ENCODE measurements around the gene CD59. TPM values are rescaled to one million over a fixed set of nuclear protein-coding genes. Genes with fewer than 3 reads are reported as not detected.
"Not testable (repeated sequence)": the region's sequence is repeated elsewhere in the genome, so short reads cannot be mapped to it uniquely, and the experiment has no call there.

The CD59 gene
- total RNA-seq, 2 donors from 2014 or later: 68.2 to 194 TPM

DNA sequence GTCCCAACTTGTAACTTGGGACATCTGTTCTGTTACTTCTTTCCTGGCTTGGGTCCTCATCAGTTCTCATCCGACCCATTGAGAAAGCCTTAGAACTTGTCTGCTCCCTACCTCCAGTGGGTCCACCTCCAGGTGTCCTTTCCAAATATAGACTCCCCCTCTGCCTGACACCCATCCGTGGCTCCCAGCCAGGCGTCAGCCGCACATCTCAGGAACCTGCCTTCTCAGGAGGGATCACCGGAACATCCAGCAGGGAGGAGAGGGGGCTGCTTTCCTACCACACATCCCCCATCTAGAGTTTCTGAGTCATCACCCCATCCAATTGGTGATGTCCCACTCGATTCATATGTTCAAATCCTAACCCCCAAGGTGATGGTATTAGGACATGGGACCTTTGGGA lies 72.1 kb downstream of the CD59 start:
- no peaks in the 10 kb centered on the region for H3K4me1 ChIP-seq
- no peak for TF ChIP-seq POLR2A (IDR thresholded peaks at IDR 0.05)
- H3K9me3 ChIP-seq: no peaks in the 10 kb centered on the region
- 78 to 82% methylated on average over 6 of the region's 6 CpGs for WGBS, 2 donors
- no peak overlapping the region for H3K4me3 ChIP-seq
- ATAC-seq (no peak), DNase-seq (no peak)
- no peaks in the 10 kb centered on the region for H3K27me3 ChIP-seq
- H3K36me3 ChIP-seq (replicated peaks in 1 of 2; ENCODE audit: insufficient read depth in 1 of 2, low read depth in 2 of 2): no peaks in the 10 kb centered on the region
- no peak overlapping the region for H3K27ac ChIP-seq
- intact Hi-C loops (cut with DNase I): no loop called here

DNA sequence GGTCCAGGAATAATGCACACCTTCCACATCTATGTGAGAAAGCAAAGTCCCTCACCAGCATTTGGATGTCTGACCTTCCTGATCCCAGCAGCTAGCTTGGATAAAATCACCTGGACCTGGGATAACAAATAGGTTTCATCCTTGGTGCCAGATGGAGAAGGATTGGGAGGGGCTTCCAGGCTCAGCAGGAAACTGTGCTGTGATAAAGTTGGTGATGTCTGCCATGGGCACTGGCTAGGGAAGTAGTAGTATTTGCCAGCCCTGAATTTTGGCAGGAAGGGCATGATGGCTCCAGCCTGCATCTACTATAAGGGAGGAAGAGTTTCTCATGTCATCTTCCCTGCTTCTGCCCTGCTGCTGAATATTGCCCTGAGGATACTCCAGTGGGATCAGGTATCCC lies 73.1 kb downstream of the CD59 start:
- Histone ChIP-seq H3K9me3 (no peaks in the 10 kb centered on the region), H3K27me3 (no peaks in the 10 kb centered on the region), H3K36me3 (replicated peaks in 1 of 2; ENCODE audit: insufficient read depth in 1 of 2, low read depth in 2 of 2) (no peaks in the 10 kb centered on the region), H3K27ac (no peak overlapping the region), H3K4me3 (no peak overlapping the region), H3K4me1 (no peaks in the 10 kb centered on the region)
- DNase-seq (no peak), ATAC-seq (no peak)
- no peak for TF ChIP-seq POLR2A (IDR thresholded peaks at IDR 0.05)
- TF ChIP-seq, protein P1, sequence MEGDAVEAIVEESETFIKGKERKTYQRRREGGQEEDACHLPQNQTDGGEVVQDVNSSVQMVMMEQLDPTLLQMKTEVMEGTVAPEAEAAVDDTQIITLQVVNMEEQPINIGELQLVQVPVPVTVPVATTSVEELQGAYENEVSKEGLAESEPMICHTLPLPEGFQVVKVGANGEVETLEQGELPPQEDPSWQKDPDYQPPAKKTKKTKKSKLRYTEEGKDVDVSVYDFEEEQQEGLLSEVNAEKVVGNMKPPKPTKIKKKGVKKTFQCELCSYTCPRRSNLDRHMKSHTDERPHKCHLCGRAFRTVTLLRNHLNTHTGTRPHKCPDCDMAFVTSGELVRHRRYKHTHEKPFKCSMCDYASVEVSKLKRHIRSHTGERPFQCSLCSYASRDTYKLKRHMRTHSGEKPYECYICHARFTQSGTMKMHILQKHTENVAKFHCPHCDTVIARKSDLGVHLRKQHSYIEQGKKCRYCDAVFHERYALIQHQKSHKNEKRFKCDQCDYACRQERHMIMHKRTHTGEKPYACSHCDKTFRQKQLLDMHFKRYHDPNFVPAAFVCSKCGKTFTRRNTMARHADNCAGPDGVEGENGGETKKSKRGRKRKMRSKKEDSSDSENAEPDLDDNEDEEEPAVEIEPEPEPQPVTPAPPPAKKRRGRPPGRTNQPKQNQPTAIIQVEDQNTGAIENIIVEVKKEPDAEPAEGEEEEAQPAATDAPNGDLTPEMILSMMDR (IDR thresholded peaks at IDR 0.05): no peak
- intact Hi-C loops (cut with DNase I): no loop called here

DNA sequence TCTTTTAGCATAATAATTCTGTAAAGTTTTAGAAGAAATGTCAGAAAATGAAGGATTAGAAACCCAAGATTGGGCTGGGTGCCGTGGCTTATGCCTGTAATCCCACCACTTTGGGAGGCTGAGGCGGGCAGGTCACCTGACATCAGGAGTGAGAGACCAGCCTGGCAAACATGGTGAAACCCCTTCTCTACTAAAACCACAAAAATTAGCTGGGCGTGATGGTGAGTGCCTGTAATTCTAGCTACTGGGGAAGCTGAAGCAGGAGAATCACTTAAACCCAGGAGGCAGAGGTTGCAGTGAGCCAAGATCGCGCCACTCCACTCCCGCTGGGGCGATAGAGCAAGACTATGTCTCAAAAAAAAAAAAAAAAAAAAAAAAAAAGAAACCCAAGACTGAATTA lies 74.7 kb downstream of the CD59 start:
- DNase-seq; H3K9me3 ChIP-seq; H3K4me3 ChIP-seq; H3K36me3 ChIP-seq (replicated peaks in 1 of 2; ENCODE audit: insufficient read depth in 1 of 2, low read depth in 2 of 2); H3K27ac ChIP-seq; intact Hi-C loops (cut with DNase I); H3K27me3 ChIP-seq; H3K4me1 ChIP-seq; ATAC-seq: not testable (repeated sequence)
- WGBS, 2 donors: 85 to 89% methylated on average over 7 of the region's 7 CpGs

DNA sequence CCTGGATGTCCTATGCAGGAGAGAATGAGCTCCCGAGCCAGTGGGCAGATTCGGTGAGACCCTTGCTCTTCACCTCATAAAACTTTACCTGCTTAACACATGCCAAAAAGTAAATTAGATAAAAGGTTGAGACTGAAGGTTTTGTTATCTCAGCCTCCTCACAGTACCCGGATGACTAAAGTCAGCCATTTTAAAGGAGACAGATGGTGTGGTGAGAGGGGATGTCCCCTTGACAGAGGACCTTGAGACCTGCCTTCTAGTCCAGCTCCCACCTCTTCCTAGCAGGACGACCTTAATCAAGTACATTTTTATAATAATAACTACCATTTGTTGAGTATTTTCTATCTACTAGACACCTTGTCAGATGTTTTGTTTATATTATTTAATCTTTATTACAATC lies 75.3 kb downstream of the CD59 start:
- intact Hi-C loops (cut with DNase I): no loop called here
- Histone ChIP-seq H3K4me1 (no peaks in the 10 kb centered on the region), H3K4me3 (no peak overlapping the region), H3K9me3 (no peaks in the 10 kb centered on the region), H3K27ac (no peak overlapping the region), H3K27me3 (no peaks in the 10 kb centered on the region), H3K36me3 (replicated peaks in 1 of 2; ENCODE audit: insufficient read depth in 1 of 2, low read depth in 2 of 2) (no peaks in the 10 kb centered on the region)
- 63 to 80% methylated on average over 4 of the region's 4 CpGs for WGBS, 2 donors
- DNase-seq: no peak
- TF ChIP-seq, protein P1 (IDR thresholded peaks at IDR 0.05): no peak
- TF ChIP-seq POLR2A (IDR thresholded peaks at IDR 0.05): no peak
- no peak for ATAC-seq

DNA sequence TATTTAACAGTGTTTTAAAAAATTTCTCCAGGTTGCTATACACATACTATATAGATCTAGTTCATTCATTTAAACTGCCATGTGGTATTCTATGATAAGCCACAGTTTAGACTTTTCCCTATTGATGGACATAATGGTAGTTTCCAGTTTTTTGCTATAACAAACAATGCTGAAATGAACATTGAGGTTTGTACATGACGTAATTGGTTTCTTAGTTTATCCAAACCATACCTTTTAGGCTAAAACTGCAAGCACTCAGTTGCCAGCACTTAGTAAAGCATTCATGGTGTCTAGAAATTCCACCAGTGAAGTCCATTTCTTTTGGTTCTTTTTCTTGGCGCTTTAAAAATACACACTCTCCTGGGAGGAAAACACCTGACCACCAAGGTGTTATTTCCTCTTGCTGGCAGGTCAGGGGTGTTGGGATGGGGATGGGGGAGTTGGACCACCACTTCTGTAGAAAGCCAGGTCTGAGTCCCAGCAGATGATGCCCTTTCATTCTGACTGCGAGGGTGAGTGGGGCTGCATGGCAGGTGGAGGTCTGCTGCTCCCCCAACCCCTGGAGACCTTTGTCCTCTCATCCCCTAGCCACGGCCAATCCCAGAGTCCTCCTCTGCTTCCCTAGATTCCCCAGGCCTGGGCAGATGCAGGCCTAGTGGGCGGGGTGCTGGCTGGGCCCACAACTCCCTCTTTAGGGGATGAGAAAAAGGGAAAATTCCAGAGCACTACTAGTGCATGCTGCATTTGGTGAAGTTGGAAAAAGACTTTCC lies 76.7 kb downstream of the CD59 start:
- WGBS, 2 donors: 82 to 85% methylated on average over 5 of the region's 5 CpGs

More for the DNA sequence above, 76.7 kb downstream of the CD59 start:
- TF ChIP-seq, protein P1 (IDR thresholded peaks at IDR 0.05): no peak
- TF ChIP-seq POLR2A (IDR thresholded peaks at IDR 0.05): no peak
- Histone ChIP-seq H3K27me3 (no peaks in the 10 kb centered on the region), H3K4me1 (no peaks in the 10 kb centered on the region), H3K27ac (no peak overlapping the region), H3K36me3 (replicated peaks in 1 of 2; ENCODE audit: insufficient read depth in 1 of 2, low read depth in 2 of 2) (no peaks in the 10 kb centered on the region), H3K9me3 (no peaks in the 10 kb centered on the region), H3K4me3 (no peak overlapping the region)
- no peak for DNase-seq
- intact Hi-C loops (cut with DNase I): no loop called here
- no peak for ATAC-seq
